LNCaP clone FGC (cell line): ENCODE results near the gene COL8A2.

Experiments
- DNase-seq: peaks from one replicate; pipeline ENCODE4 v3.0.0-alpha.2; 2011; ENCODE audit warnings: low read depth
- H3K4me3 ChIP-seq: 2 replicates; pipeline ENCODE4 v1.5.1; 2011; ENCODE audit warnings: mild to moderate bottlenecking, low read depth, low read length, control low read depth
- TF ChIP-seq, protein P1 (sequence below): IDR thresholded peaks from 2 replicates; pipeline ENCODE4 v1.5.1; 2012; ENCODE audit warnings: mild to moderate bottlenecking; ENCODE audit not compliant: control insufficient read depth, insufficient read depth; ENCODE audit errors: extremely low read depth

Gene COL8A2

DNA sequence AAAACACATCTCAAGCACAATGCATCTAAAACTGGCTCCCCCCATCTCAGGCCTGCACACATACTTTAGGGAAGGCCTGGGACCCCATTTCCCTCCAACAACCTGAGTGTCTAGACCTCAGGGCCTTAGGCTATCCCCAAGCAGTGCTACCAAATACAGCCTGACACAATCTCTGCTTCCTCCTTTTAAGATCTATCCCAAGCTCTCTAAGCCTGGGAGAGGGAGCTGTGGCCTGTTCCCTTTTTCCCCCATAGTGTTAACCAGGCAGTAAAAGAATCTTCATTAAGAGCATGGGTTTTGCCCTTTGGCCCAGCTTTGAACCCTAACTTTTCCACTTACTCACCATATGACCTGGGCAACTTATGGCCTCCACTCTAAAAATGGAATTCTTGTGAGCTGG is 10.8 kb upstream of the COL8A2 start:
- H3K4me3 ChIP-seq: no peak overlapping the region
- TF ChIP-seq, protein P1, sequence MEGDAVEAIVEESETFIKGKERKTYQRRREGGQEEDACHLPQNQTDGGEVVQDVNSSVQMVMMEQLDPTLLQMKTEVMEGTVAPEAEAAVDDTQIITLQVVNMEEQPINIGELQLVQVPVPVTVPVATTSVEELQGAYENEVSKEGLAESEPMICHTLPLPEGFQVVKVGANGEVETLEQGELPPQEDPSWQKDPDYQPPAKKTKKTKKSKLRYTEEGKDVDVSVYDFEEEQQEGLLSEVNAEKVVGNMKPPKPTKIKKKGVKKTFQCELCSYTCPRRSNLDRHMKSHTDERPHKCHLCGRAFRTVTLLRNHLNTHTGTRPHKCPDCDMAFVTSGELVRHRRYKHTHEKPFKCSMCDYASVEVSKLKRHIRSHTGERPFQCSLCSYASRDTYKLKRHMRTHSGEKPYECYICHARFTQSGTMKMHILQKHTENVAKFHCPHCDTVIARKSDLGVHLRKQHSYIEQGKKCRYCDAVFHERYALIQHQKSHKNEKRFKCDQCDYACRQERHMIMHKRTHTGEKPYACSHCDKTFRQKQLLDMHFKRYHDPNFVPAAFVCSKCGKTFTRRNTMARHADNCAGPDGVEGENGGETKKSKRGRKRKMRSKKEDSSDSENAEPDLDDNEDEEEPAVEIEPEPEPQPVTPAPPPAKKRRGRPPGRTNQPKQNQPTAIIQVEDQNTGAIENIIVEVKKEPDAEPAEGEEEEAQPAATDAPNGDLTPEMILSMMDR: no peak
- no peak for DNase-seq

DNA sequence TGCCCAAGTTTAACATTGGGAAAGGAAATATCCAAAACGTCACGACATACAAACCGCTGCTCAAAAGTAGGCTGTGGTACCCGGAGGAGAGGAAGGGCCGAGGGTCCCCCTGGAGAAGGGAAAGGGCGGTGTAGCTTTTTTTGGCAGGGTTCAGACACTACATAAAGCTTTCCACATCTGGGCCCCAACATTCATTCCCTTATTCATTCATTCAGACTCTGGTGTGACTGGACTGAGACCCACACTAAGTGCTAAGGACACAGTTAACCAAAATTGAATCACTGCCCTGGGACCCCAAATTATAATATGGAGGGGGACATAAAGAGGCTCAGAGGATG is 10.3 kb upstream of the COL8A2 start:
- TF ChIP-seq, protein P1: no peak

DNA sequence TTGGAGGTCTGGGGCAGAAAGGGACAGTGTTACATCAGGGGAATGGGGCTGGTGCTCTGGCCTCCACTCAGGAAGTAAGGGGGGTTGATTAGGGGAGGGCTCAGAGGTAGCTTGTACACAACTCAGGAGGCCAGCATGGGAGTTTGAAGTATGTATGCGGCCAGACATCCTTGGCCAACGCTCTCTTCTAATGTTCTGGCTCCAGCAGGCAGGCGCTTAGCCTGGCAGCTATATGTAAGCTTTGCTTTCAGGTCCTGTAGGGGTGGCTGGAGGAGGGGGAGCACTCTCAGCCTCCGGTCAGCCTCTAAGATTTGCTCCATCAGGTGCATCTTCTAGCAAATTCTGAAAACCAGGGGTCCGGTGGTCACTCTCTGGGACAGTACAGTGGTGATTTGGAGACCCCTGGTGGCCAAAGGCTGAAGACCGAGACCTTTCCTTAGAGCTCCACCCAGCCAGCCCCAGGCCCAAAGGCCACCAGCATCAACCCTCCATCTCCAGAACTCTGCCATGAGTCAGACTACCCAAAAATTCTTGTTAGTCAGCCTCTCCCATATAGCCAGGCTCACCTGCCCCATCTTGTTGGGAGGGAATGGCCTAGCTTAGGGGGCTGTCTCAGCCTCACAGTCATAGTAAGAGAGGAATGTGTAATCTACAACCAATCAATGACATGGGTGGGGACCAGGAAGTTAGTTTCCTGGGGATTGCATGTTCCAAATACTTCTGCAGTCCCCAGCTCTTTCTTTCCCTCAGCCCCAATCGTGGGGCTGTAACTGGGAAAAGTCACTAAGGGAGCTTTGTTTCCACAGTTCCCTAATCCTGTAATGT is 9.7 kb upstream of the COL8A2 start:
- TF ChIP-seq, protein P1: peak; percentile 46
- no peak for DNase-seq
- H3K4me3 ChIP-seq: no peak overlapping the region

More for the DNA sequence above, 10.3 kb upstream of the COL8A2 start:
- H3K4me3 ChIP-seq: no peak overlapping the region
- DNase-seq: no peak

DNA sequence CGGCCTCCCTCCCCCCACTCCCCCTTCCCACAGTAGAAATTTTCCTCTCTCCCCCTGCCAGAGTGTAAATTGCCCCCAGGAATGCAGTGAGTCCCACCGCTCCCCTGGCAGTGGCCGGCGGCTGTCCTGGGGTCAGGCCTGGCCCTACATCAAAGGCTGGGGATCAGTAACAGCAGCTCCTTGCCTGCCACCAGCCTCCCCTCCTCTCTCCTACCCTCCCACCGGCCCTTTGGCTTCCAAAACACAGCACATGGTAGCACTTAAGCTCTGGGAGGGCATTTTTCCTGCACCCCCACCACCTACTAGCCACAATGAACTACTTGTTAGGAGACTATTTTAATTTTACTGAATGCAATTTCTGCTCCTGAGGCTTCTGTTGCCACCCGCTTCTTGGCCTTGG is 9.0 kb upstream of the COL8A2 start:
- TF ChIP-seq, protein P1: no peak
- H3K4me3 ChIP-seq: no peak overlapping the region
- DNase-seq: no peak

DNA sequence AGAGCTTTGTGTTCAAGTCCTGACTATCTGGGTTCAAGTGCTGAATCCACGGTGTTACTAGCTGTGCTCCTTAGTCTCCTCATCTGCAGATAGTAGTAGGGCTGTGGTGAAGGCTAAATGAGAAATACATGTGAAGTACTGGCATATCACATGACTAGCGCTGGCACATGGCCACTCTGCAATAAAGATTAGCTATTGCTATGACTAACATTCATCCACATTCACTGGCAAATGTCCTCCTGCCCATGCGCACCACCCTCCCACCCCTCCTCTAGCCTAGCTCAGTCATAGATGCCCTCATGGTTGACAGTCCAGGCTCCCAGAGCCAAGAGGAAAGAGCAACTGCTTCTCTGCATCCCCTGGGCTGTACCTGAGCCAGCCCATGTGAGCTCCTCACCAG is 8.5 kb upstream of the COL8A2 start:
- no peak for DNase-seq
- TF ChIP-seq, protein P1: no peak
- H3K4me3 ChIP-seq: no peak overlapping the region

DNA sequence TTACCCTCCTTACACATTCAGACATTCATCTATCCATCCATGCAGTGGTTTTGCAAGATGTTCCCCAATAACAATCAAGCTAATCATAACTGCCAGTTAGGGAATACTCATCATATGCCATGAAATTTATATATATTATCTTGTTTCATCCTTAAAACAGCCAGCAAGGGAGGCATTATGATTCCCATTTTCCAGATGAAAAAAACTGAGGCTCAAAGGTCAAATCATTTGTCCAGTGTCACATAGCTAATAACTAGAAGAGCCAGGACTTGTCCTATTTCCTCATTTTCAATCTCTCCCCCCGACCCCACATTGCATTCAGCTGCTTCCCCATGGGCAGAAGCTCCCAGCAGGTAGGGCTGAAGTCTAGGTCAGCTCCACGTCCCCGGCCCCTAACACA is 7.0 kb upstream of the COL8A2 start:
- no peak for DNase-seq
- TF ChIP-seq, protein P1: no peak
- H3K4me3 ChIP-seq: no peak overlapping the region

DNA sequence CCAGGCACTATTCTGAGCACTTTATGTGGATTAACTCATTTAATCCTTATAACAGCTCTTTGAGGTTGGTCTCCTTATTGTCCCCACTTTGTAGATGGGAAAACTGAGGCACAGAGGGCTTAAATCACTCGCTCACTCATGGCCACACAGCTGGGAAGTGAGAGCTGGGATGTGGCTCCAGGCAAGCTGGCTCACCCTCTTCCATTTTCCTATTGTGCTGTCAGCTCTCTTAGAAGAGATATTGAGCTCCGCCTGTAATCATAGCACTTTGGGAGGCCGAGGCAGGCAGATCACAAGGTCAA is 3.8 kb upstream of the COL8A2 start:
- TF ChIP-seq, protein P1: no peak
- H3K4me3 ChIP-seq: no peak overlapping the region
- no peak for DNase-seq
